GM12873 (cell line): Measurements from ENCODE around the gene C21orf91.

Experiments used
- CTCF ChIP-seq: IDR thresholded peaks from 2 replicates; pipeline ENCODE4 v1.5.1; 2012; ENCODE audit warnings: low read depth, mild to moderate bottlenecking, moderate library complexity, low read length, control low read depth; ENCODE audit not compliant: insufficient read depth; ENCODE audit errors: missing control alignments

Gene C21orf91

GRCh38 chr21:17797967-17798366, 21.2 kb downstream of the C21orf91 start:
- TF ChIP-seq CTCF: no peak

GRCh38 chr21:17796503-17796902, 22.7 kb downstream of the C21orf91 start:
- TF ChIP-seq CTCF: no peak

GRCh38 chr21:17796037-17796403, 23.1 kb downstream of the C21orf91 start:
- TF ChIP-seq CTCF: no peak

- TF ChIP-seq CTCF: no peak
Observed at GRCh38 chr21:17795146-17796036, 23.8 kb downstream of the C21orf91 start.

GRCh38 chr21:17794518-17795145, 24.5 kb downstream of the C21orf91 start:
- no peak for TF ChIP-seq CTCF

- no peak for TF ChIP-seq CTCF
Observed at GRCh38 chr21:17793246-17794123, 25.7 kb downstream of the C21orf91 start.

- TF ChIP-seq CTCF: no peak
Observed at GRCh38 chr21:17789656-17790055, 29.5 kb downstream of the C21orf91 start.
